HG03196 (cell line): ENCODE data around the gene FCAR.
"Not testable (repeated sequence)": the region's sequence is repeated elsewhere in the genome, so short reads cannot be mapped to it uniquely, and the experiment has no call there.

ENCODE experiments used
- ATAC-seq: cut with Tn5 transposase; IDR thresholded peaks from one replicate; pipeline ENCODE4 v1.9.1; 2021; ENCODE audit not compliant: unreplicated experiment

FCAR gene

GRCh38 chr19:54873990-54874389, at the start of gene FCAR:
TSS of gene FCAR (plus strand) at chr19:54874235. CDS start at chr19:54874290, 55 bp downstream.
- ATAC-seq = no peak

- ATAC-seq = not testable (repeated sequence)
Measured at GRCh38 chr19:54824416-54824815, 49.6 kb upstream of the FCAR start.

- not testable (repeated sequence) for ATAC-seq
Measured at GRCh38 chr19:54825326-54825725, 48.7 kb upstream of the FCAR start.

GRCh38 chr19:54828064-54828463, 46.0 kb upstream of the FCAR start:
- not testable (repeated sequence) for ATAC-seq

GRCh38 chr19:54832496-54832895, 41.5 kb upstream of the FCAR start, which contains the start of gene KIR2DS4:
TSS of gene KIR2DS4 (plus strand) at chr19:54832676.
- ATAC-seq = not testable (repeated sequence)

GRCh38 chr19:54835126-54835525, 38.9 kb upstream of the FCAR start:
- not testable (repeated sequence) for ATAC-seq

- ATAC-seq = not testable (repeated sequence)
Measured at GRCh38 chr19:54837522-54837921, 36.5 kb upstream of the FCAR start.

GRCh38 chr19:54843171-54843570, 30.9 kb upstream of the FCAR start:
- not testable (repeated sequence) for ATAC-seq

- ATAC-seq = not testable (repeated sequence)
Measured at GRCh38 chr19:54850061-54850640, 23.9 kb upstream of the FCAR start, which contains the start of gene KIR3DL2. TSS of gene KIR3DL2 (plus strand) at chr19:54850443. CDS start at chr19:54850476, 33 bp downstream.

GRCh38 chr19:54850930-54851329, 23.1 kb upstream of the FCAR start:
- ATAC-seq = no peak

GRCh38 chr19:54851353-54851752, 22.7 kb upstream of the FCAR start:
- ATAC-seq = no peak

- ATAC-seq = not testable (repeated sequence)
Measured at GRCh38 chr19:54855241-54855640, 18.8 kb upstream of the FCAR start.

- not testable (repeated sequence) for ATAC-seq
Measured at GRCh38 chr19:54858476-54858875, 15.6 kb upstream of the FCAR start.

- not testable (repeated sequence) for ATAC-seq
Measured at GRCh38 chr19:54859421-54859820, 14.6 kb upstream of the FCAR start.

GRCh38 chr19:54863459-54863858, 10.6 kb upstream of the FCAR start:
- ATAC-seq = not testable (repeated sequence)

GRCh38 chr19:54871696-54872095, 2.3 kb upstream of the FCAR start:
- no peak for ATAC-seq

GRCh38 chr19:54875506-54875905, 1.5 kb downstream of the FCAR start:
- no peak for ATAC-seq

- no peak for ATAC-seq
Measured at GRCh38 chr19:54877471-54877870, 3.4 kb downstream of the FCAR start.

- ATAC-seq = no peak
Measured at GRCh38 chr19:54881884-54882283, 7.8 kb downstream of the FCAR start.

- ATAC-seq = no peak
Measured at GRCh38 chr19:54882758-54883157, 8.7 kb downstream of the FCAR start.

- ATAC-seq = no peak
Measured at GRCh38 chr19:54883228-54883627, 9.2 kb downstream of the FCAR start.

- no peak for ATAC-seq
Measured at GRCh38 chr19:54888239-54888638, 14.2 kb downstream of the FCAR start.

GRCh38 chr19:54889566-54889965, 15.5 kb downstream of the FCAR start:
- ATAC-seq = no peak
